B cell (primary cell): ENCODE results near the gene TCN2.

Source experiments
- EZH2 ChIP-seq: IDR thresholded peaks from 2 replicates; pipeline ENCODE4 v1.6.1; 2012; ENCODE audit warnings: borderline replicate concordance, low read depth, mild to moderate bottlenecking, moderate library complexity, low read length; ENCODE audit not compliant: insufficient read depth, poor library complexity, severe bottlenecking
- TF ChIP-seq, protein P1 (sequence below): fragments of 200-600 bp; IDR thresholded peaks from one replicate; pipeline ENCODE4 v1.8.0; 2022; ENCODE audit warnings: antibody characterized with exemption, mild to moderate bottlenecking

GRCh38 chr22:30637701-30638114 lies 30.7 kb downstream of the TCN2 start:
- TF ChIP-seq, protein P1, sequence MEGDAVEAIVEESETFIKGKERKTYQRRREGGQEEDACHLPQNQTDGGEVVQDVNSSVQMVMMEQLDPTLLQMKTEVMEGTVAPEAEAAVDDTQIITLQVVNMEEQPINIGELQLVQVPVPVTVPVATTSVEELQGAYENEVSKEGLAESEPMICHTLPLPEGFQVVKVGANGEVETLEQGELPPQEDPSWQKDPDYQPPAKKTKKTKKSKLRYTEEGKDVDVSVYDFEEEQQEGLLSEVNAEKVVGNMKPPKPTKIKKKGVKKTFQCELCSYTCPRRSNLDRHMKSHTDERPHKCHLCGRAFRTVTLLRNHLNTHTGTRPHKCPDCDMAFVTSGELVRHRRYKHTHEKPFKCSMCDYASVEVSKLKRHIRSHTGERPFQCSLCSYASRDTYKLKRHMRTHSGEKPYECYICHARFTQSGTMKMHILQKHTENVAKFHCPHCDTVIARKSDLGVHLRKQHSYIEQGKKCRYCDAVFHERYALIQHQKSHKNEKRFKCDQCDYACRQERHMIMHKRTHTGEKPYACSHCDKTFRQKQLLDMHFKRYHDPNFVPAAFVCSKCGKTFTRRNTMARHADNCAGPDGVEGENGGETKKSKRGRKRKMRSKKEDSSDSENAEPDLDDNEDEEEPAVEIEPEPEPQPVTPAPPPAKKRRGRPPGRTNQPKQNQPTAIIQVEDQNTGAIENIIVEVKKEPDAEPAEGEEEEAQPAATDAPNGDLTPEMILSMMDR: no peak
- no peak for TF ChIP-seq EZH2
